Endodermal cell (in vitro differentiated cells): Measurements from ENCODE around the gene ARRDC2. TPM values are rescaled to one million over a fixed set of nuclear protein-coding genes. Genes with fewer than 3 reads are reported as not detected.

Experiments used
- DNase-seq: peaks from one replicate; pipeline ENCODE4 v3.0.0-alpha.2; 2017
- H3K27ac ChIP-seq: 2 replicates; pipeline ENCODE4 v1.5.1; 2013; ENCODE audit warnings: mild to moderate bottlenecking, low read depth, low read length, moderate library complexity
- H3K27me3 ChIP-seq: 2 replicates; pipeline ENCODE4 v1.6.1; 2013; ENCODE audit warnings: mild to moderate bottlenecking, low read length, moderate library complexity; ENCODE audit not compliant: insufficient read depth, control insufficient read depth, poor library complexity, severe bottlenecking
- H3K36me3 ChIP-seq: 2 replicates; pipeline ENCODE4 v1.7.0; 2013; ENCODE audit warnings: mild to moderate bottlenecking, low read length, moderate library complexity; ENCODE audit not compliant: control insufficient read depth, insufficient read depth
- H3K4me1 ChIP-seq: one replicate; pipeline ENCODE4 v1.7.0; 2013; ENCODE audit warnings: low read length; ENCODE audit not compliant: control insufficient read depth, insufficient read depth
- H3K4me3 ChIP-seq: 2 replicates; pipeline ENCODE4 v1.5.1; 2013; ENCODE audit warnings: mild to moderate bottlenecking, low read length, moderate library complexity
- H3K9ac ChIP-seq: 2 replicates; pipeline ENCODE4 v1.6.1; 2013; ENCODE audit warnings: mild to moderate bottlenecking, low read length, moderate library complexity; ENCODE audit not compliant: poor library complexity, severe bottlenecking; ENCODE audit errors: extremely low read depth
- H3K9me3 ChIP-seq: 2 replicates; pipeline ENCODE4 v1.6.1; 2013; ENCODE audit warnings: mild to moderate bottlenecking, low read length, moderate library complexity; ENCODE audit not compliant: control insufficient read depth
- H3K27ac Mint-ChIP-seq: 2 replicates; pipeline ENCODE4 v1.8.0; 2020; ENCODE audit warnings: mixed read lengths
- H3K27me3 Mint-ChIP-seq: 2 replicates; pipeline ENCODE4 v1.8.0; 2021; ENCODE audit warnings: mild to moderate bottlenecking, mixed read lengths; ENCODE audit not compliant: insufficient read depth
- H3K36me3 Mint-ChIP-seq: 2 replicates; pipeline ENCODE4 v1.8.0; 2020; ENCODE audit warnings: low read depth, mixed read lengths
- H3K4me1 Mint-ChIP-seq: 2 replicates; pipeline ENCODE4 v1.8.0; 2020; ENCODE audit warnings: mixed read lengths
- H3K4me3 Mint-ChIP-seq: 2 replicates; pipeline ENCODE4 v1.8.0; 2020; ENCODE audit warnings: mild to moderate bottlenecking, moderate library complexity, mixed read lengths
- H3K9me3 Mint-ChIP-seq: 2 replicates; pipeline ENCODE4 v1.8.0; 2020; ENCODE audit warnings: mild to moderate bottlenecking, mixed read lengths
- WGBS, 2 experiments: methylation state at CpG; one replicate each; pipeline versions ENCODE4 v1.1.5 to v1.1.7; 2013; ENCODE audit warnings: missing lambda C conversion rate in 2 of 2, mixed read lengths in 1 of 2; ENCODE audit not compliant: insufficient coverage in 1 of 2, insufficient read length in 1 of 2; 5-methylcytosine and 5-hydroxymethylcytosine counted together
- total RNA-seq, 2 donors: library from RNA; stranded (reverse); fragmentation: NEBNext Ultra II Directional in 1 of 2; extraction: Animal tissue kit (Norgen Biotek cat#: 25700) in 1 of 2; gene quantifications; 2 replicates in 1 of 2; 3 replicates in 1 of 2; pipeline ENCODE4 v1.2.1, GENCODE V29; 2021
- TF ChIP-seq, protein P1 (sequence below): fragments of 200-600 bp; sonication (generic); conservative IDR thresholded peaks from 2 replicates; pipeline ENCODE4 v1.5.0; 2021; ENCODE audit warnings: antibody characterized with exemption, mild to moderate bottlenecking

ARRDC2 gene
- total RNA-seq, 2 donors from 2014 or later: 6.8 to 7.0 TPM

DNA sequence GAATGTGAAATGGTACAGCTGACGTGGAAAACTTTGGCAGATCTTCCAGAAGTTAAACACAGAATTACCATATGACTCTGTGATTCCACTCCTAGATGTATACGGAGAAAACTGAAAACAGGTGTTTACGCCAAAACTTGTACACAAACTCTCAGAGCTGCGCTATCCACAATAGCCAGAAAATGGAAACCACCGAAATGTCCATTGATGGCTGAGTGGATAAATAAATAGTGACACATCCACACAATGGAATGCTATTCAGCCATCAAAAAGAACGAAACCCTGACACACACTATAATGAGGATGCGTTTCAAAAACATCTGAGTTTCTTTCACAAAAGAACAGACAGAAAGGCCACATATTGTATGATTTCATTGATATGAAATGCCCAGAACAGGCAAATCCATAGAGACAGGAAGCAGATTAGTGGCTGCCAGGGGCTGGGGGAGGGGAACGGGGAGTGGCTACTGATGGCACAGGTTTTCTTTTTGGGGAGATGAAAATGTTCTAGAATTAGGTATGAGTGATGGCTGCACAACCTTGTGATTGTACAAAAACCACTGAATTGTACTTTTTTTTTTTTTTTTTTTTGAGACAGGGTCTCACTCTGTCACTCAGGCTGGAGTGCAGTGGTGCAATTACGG, 45.7 kb downstream of the ARRDC2 start:
- no peaks in the 10 kb centered on the region for H3K4me1 ChIP-seq
- H3K36me3 Mint-ChIP-seq: no peaks in the 10 kb centered on the region
- H3K9ac ChIP-seq: no peak overlapping the region
- H3K9me3 ChIP-seq: no peaks in the 10 kb centered on the region
- no peaks in the 10 kb centered on the region for H3K36me3 ChIP-seq
- H3K27me3 Mint-ChIP-seq: peaks cover 3% of the 10 kb centered on the region
- H3K4me3 Mint-ChIP-seq: no peak overlapping the region
- WGBS, 2 experiments: 90 to 98% methylated on average over 6 to 9 of the region's 9 CpGs
- H3K27me3 ChIP-seq: no peaks in the 10 kb centered on the region
- TF ChIP-seq, protein P1, sequence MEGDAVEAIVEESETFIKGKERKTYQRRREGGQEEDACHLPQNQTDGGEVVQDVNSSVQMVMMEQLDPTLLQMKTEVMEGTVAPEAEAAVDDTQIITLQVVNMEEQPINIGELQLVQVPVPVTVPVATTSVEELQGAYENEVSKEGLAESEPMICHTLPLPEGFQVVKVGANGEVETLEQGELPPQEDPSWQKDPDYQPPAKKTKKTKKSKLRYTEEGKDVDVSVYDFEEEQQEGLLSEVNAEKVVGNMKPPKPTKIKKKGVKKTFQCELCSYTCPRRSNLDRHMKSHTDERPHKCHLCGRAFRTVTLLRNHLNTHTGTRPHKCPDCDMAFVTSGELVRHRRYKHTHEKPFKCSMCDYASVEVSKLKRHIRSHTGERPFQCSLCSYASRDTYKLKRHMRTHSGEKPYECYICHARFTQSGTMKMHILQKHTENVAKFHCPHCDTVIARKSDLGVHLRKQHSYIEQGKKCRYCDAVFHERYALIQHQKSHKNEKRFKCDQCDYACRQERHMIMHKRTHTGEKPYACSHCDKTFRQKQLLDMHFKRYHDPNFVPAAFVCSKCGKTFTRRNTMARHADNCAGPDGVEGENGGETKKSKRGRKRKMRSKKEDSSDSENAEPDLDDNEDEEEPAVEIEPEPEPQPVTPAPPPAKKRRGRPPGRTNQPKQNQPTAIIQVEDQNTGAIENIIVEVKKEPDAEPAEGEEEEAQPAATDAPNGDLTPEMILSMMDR: no peak
- H3K4me3 ChIP-seq: no peak overlapping the region
- H3K4me1 Mint-ChIP-seq: no peaks in the 10 kb centered on the region
- no peak for DNase-seq
- H3K27ac ChIP-seq: no peak overlapping the region
- no peak overlapping the region for H3K27ac Mint-ChIP-seq
- H3K9me3 Mint-ChIP-seq: no peaks in the 10 kb centered on the region

- Histone ChIP-seq H3K4me1 (no peaks in the 10 kb centered on the region), H3K4me3 (no peak overlapping the region), H3K27ac (no peak overlapping the region), H3K27me3 (no peaks in the 10 kb centered on the region), H3K9ac (no peak overlapping the region), H3K36me3 (no peaks in the 10 kb centered on the region), H3K9me3 (no peaks in the 10 kb centered on the region)
- H3K4me3 Mint-ChIP-seq: no peak overlapping the region
- peaks cover 2% of the 10 kb centered on the region for H3K27me3 Mint-ChIP-seq
- DNase-seq: no peak
- H3K36me3 Mint-ChIP-seq: no peaks in the 10 kb centered on the region
- no peaks in the 10 kb centered on the region for H3K4me1 Mint-ChIP-seq
- TF ChIP-seq, protein P1: no peak
- WGBS, 2 experiments: 89 to 100% methylated on average over 2 to 5 of the region's 5 CpGs
- H3K9me3 Mint-ChIP-seq: no peaks in the 10 kb centered on the region
- no peak overlapping the region for H3K27ac Mint-ChIP-seq
These were observed 48.0 kb downstream of the ARRDC2 start for GRCh38 chr19:18055967-18056366.

DNA sequence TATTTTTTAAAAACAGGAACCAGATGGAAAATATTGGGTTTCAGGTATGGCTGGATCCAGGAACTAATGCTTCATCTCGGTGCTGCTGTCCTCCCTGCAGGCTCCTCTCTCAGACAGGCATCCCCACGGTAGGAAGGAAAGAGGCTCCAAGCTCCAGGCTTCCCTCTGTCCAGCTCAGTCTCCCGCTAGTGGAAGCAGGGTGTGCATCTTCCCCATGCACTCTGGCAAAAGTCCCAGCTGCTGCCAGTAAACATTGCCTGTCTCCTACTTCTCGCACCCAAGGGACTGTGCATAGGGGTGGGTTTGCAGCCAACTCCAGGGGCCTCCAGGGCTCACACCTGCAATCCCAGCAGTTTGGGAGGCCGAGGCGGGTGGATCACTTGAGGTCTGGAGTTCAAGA, 49.6 kb downstream of the ARRDC2 start:
- Mint-ChIP-seq H3K36me3 (no peaks in the 10 kb centered on the region), H3K27ac (no peak overlapping the region), H3K27me3 (peaks cover 4% of the 10 kb centered on the region), H3K4me3 (no peak overlapping the region), H3K9me3 (no peaks in the 10 kb centered on the region), H3K4me1 (no peaks in the 10 kb centered on the region)
- no peaks in the 10 kb centered on the region for H3K36me3 ChIP-seq
- no peaks in the 10 kb centered on the region for H3K4me1 ChIP-seq
- WGBS, 2 experiments: 95 to 97% methylated on average over 4 to 6 of the region's 6 CpGs
- TF ChIP-seq, protein P1: no peak
- H3K27me3 ChIP-seq: no peaks in the 10 kb centered on the region
- no peak overlapping the region for H3K4me3 ChIP-seq
- no peak overlapping the region for H3K9ac ChIP-seq
- no peak overlapping the region for H3K27ac ChIP-seq
- DNase-seq: no peak
- no peaks in the 10 kb centered on the region for H3K9me3 ChIP-seq
